ENCODE results near the gene PPFIBP2.

GRCh38 chr11:7480113-7480512, 33.7 kb upstream of the PPFIBP2 start:
- TF ChIP-seq CTCF (IDR thresholded peaks at IDR 0.05) (no peak), POLR2A (IDR thresholded peaks at IDR 0.05) (no peak)

All from esophagus squamous epithelium (tissue), 4 donors.